Hematopoietic multipotent progenitor cell treated with erythropoietin and hydrocortisone succinate and interleukin-3 and kit ligand, for 4 days (in vitro differentiated cells): ENCODE results near the gene VWA1.
"Not testable (repeated sequence)": the region's sequence is repeated elsewhere in the genome, so short reads cannot be mapped to it uniquely, and the experiment has no call there.

ENCODE experiments used
- DNase-seq: peaks from one replicate; pipeline ENCODE4 v3.0.0-alpha.2; 2015

The VWA1 gene, protein sequence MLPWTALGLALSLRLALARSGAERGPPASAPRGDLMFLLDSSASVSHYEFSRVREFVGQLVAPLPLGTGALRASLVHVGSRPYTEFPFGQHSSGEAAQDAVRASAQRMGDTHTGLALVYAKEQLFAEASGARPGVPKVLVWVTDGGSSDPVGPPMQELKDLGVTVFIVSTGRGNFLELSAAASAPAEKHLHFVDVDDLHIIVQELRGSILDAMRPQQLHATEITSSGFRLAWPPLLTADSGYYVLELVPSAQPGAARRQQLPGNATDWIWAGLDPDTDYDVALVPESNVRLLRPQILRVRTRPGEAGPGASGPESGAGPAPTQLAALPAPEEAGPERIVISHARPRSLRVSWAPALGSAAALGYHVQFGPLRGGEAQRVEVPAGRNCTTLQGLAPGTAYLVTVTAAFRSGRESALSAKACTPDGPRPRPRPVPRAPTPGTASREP

DNA sequence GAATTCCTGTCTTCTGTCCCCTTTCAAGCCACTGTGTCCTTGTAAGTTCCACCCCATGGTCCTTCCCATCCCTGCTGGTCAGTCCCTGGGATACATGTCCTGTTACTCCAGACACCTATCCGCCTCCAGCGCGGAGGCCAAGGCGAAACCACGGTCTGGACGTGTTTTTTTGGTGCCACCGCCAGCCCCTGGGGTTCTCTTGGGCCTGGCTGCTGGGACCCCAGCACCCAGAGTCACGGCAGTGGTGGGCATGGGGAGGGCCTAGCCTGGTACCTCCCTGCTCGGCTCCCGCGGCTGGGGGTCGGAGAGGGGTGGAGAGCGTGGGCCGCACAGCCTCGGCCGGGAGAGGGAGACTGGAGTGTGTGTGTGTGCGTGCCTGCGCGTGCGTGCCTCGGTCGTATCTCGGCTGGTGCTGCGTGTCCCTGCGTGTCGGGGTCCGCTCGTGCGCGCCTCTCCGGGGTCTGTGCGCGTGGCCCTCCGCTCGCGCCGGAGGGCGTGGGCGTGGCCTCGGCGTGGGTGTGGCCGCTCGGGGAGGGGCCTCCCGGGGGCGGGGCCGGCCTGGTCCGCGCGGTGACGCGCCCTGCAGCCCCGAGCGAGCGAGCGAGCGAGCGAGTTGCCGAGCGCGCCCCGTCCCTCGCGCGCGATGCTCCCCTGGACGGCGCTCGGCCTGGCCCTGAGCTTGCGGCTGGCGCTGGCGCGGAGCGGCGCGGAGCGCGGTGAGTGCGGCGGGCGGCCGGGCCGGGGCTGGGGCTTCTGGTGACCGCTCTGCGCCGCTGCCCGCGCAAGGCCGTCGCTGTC is at the start of gene VWA1:
Gene VWA1 (plus strand): TSS at position 585 of the 798 bp plus-strand sequence. CDS start 59 bp downstream, at position 644.
- DNase-seq: peak; percentile 79

GRCh38 chr1:1385931-1386330 is 49.6 kb upstream of the VWA1 start:
- no peak for DNase-seq

- no peak for DNase-seq
Observed at GRCh38 chr1:1387098-1388077, 48.1 kb upstream of the VWA1 start.

- no peak for DNase-seq
Observed at GRCh38 chr1:1388078-1388472, 47.4 kb upstream of the VWA1 start.

DNA sequence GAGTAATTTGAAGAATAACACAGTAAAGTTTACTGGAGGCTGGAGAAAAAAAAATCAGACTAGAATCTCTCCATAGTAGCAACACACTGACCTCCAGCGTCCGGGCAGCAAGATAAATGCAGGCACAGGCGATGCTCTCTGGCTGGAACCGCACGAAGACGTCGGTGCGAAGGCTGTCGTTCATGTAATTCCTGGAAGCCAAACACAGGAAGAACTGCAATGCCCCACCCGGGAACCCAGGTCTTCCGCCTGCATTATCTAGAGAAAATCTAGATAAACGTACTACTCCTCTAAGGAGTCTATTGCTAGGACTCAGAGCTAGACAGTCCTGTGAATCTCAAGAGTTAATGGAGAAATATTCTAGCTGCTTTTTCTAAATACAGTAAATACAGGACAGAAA is 44.8 kb upstream of the VWA1 start:
- DNase-seq: no peak

DNA sequence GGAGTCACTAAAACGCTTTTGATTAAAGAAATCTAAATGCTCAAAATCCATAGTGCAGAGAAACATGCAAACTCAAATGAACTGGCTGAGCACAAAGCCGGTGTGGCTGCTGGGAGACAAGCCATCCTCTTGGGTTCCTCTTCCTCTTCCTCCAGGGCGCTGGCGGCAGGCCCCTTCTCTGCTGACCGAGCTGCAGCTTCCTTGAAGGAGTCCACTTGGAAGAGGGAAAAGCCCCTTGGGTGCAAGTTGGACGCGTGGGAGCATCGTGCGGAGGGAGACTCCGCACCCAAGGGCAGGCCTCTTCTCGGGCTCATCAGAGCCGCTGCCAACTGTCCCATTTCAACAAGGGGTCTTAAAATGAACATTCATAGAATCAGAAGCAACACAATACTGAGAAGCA is 44.3 kb upstream of the VWA1 start:
- no peak for DNase-seq

- no peak for DNase-seq
Observed at GRCh38 chr1:1393014-1393413, 42.5 kb upstream of the VWA1 start.

GRCh38 chr1:1393428-1393827 is 42.1 kb upstream of the VWA1 start:
- no peak for DNase-seq

- DNase-seq: no peak
Observed at GRCh38 chr1:1394116-1394515, 41.4 kb upstream of the VWA1 start.

GRCh38 chr1:1395166-1395565 is 40.3 kb upstream of the VWA1 start:
- DNase-seq: no peak

DNA sequence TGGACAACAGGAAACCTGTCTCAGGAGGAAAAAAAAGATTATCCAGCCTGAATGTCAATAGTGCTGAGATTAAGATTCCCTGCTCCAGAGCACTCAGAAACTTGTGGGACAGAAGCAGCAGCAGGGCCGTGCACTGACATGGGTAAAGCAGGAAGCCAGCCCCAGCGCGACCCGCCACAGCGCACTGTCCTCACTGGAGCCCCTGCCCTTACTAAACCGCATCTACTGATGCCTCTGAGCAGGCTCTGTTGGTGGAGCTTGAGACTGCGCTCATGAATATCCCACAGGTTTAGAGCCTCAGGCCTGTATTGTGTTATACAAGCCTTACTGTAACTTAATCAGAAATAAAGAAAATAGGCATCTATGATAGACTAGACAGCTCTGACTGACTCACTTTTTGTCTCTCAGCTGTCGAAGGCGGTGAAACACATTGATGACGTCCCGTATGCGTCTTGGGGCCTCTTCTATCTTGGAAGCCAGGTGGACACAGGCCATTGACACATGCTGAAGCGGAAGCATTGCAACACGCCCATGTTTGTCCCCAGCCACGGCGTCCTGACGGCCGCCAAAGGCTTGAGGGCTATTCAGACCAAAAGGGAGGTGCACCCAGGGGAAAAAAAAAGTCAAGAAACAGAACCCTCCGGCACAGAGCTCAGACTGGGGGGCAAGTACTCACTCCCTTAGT is 37.5 kb upstream of the VWA1 start:
- peak; percentile 59 for DNase-seq

- no peak for DNase-seq
Observed at GRCh38 chr1:1398677-1399186, 36.8 kb upstream of the VWA1 start.

DNA sequence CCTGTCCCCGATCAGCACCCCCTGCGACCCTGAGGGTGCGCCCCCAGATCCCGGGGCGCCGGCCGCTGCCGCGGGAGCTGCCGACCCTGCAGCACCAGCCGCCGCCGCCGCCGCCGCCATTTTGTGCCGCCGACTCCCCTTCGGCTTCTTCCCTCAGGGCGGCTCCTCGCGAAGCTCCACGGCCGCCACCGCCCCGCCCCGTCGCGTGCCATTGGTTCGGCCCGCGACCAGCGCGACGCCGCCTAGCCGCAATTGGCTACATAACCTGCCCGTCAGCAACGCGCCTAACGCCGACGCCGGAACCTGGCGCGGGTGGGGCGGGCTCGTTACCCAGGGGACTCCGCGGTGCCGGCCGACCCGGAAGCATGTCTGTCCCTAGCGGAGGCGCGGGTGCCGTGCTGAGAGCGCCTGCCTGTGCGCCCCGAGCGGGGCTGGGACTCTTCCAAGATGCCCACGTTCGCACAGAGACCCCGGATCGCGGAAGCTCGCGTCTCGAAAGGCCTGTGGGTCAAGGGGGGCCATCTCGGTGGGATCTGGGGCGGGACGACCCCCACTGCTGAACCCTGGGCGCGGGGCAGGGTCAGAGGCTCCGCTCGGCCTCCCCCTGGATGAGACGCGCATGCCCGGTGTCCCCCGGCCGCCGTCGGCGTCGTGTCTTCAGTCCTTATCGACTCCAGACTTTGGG is 36.2 kb upstream of the VWA1 start, which contains the start of gene CCNL2:
Gene CCNL2 (minus strand): TSS at position 149 of the 685 bp plus-strand sequence. CDS start 29 bp downstream, at position 120.
- DNase-seq: peak; percentile 99

- peak; percentile 56 for DNase-seq
Observed at GRCh38 chr1:1399872-1400575, 35.5 kb upstream of the VWA1 start.

DNA sequence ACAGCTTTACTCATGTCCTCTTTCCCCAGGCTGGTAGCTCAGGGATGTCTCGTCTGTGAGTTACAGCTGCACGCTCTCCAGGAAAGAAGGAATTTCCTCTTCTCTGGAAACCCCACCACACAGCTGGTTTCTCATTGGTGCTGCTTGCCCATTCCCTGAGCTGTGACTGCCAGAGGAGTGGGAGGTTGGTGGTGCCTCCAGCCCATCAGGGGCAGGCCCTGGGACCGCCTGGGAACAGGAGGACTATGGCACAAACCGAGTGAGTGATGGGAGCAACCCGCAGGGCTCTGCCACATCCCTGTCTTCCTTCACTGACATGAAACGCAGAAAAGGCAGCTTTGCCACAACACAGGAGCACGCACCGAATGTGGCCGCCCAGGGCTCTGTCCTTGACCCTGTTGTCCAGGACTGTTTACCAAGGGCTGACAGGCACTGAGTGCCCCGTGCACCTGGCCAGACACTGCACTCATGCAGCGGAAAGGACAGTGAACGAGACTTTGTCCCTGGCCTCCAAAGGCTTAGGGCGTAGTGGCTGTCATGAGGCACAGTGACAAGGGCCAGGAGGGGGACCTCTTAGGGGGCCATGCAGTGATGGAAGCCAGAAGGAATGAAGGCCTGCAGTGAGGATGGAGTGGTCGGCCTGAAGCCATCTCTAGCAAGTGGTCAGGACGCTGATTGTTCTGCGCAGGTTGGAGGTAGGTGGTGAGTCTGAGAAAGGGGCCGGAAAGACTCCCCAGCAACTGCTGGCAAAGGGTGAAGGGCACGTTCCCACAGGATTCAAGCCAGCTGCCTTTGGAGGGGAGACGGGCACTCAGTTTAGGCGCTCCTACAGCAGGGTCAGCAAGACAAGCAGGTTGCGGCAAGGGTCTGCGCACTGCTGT is 34.7 kb upstream of the VWA1 start:
- no peak for DNase-seq

GRCh38 chr1:1401457-1402010 is 34.0 kb upstream of the VWA1 start:
- no peak for DNase-seq

DNA sequence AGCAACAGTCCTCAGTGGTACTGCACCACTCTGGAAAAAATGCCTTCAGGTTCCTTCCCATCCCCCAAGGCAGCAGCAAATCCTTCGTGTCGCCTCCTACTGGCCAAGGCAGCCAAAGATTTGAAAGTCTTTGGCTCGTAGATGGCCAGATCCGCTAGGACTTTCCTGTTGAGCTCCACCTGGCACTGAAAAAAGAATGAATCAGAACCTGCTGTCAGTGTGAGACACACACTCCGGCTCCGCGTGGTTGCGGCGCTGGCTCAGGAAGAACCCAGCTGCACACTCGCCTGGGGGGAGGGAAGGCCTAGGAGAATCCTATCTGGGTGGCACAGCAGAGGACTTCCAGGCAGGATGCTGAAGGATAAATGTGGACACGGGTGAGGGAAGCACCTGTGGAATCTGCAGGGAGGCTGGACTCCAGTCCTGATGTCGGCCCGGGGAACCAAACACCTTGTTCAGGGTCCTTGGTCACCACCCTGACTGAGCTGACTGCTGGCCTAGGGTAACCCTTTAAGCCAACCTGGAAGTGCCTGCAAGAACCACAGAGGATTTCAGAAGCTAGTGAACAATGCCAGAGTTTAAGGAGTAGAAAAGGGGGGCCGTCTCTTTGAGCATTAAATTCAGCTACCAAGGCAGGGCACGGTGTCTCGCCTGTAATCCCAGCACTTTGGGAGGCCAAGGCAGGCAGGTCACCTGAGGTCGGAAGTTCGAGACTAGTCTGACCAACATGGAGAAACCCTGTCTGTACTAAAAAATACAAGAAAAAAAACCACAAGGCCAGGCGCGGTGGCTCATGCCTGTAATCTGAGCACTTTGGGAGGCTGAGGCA is 33.2 kb upstream of the VWA1 start:
- DNase-seq: peak; percentile 78

DNA sequence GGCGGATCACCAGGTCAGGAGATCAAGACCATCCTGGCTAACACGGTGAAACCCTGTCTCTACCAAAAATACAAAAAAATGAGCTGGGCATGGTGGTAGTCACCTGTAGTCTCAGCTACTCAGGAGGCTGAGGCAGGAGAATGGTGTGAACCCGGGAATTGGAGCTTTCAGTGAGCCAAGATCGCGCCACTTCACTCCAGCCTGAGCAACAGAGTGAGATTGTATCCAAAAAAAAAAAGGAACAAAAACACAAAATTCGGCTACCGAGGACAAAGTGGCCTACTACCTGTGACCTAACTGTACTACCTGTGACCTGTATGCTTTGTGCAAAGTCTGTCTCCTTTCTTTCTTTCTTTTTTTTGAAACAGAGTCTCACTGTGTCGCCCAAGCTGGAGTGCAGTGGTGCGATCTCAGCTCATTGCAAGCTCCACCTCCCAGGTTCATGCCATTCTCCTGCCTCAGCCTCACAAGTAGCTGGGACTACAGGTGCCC is 32.5 kb upstream of the VWA1 start:
- DNase-seq: not testable (repeated sequence)
